GM12864 (cell line): ENCODE data around the gene C1QL3.

Experiments used
- DNase-seq: peaks from one replicate; pipeline ENCODE4 v3.0.0-alpha.2; 2011; ENCODE audit warnings: low read depth
- H3K4me3 ChIP-seq: 2 replicates; pipeline ENCODE4 v1.5.1; 2011; ENCODE audit warnings: mild to moderate bottlenecking, low read depth, low read length, control low read depth
- TF ChIP-seq, protein P1 (sequence below): IDR thresholded peaks from 2 replicates; pipeline ENCODE4 v1.5.1; 2011; ENCODE audit warnings: low read depth, mild to moderate bottlenecking, moderate library complexity, low read length, control low read depth, inconsistent platforms; ENCODE audit errors: missing control alignments

Gene C1QL3

DNA sequence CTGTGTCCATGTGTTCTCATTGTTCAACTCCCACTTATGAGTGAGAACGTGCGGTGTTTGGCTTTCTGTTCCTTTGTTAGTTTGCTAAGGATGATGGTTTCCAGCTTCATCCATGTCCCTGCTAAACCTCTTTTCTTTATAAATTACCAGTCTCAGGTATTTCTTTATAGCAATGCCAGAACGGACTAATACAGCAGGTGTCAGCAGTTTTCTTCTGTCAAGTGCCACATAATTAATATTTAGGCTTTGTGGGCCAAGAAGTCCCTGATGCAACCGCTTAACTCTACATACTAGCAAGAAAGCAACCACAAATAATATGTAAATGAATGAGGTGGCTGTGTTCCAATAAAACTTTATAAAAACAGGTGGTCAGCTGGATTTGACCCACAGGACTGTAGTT, 26.3 kb upstream of the C1QL3 start:
- H3K4me3 ChIP-seq: no peak overlapping the region
- TF ChIP-seq, protein P1, sequence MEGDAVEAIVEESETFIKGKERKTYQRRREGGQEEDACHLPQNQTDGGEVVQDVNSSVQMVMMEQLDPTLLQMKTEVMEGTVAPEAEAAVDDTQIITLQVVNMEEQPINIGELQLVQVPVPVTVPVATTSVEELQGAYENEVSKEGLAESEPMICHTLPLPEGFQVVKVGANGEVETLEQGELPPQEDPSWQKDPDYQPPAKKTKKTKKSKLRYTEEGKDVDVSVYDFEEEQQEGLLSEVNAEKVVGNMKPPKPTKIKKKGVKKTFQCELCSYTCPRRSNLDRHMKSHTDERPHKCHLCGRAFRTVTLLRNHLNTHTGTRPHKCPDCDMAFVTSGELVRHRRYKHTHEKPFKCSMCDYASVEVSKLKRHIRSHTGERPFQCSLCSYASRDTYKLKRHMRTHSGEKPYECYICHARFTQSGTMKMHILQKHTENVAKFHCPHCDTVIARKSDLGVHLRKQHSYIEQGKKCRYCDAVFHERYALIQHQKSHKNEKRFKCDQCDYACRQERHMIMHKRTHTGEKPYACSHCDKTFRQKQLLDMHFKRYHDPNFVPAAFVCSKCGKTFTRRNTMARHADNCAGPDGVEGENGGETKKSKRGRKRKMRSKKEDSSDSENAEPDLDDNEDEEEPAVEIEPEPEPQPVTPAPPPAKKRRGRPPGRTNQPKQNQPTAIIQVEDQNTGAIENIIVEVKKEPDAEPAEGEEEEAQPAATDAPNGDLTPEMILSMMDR: no peak
- no peak for DNase-seq

DNA sequence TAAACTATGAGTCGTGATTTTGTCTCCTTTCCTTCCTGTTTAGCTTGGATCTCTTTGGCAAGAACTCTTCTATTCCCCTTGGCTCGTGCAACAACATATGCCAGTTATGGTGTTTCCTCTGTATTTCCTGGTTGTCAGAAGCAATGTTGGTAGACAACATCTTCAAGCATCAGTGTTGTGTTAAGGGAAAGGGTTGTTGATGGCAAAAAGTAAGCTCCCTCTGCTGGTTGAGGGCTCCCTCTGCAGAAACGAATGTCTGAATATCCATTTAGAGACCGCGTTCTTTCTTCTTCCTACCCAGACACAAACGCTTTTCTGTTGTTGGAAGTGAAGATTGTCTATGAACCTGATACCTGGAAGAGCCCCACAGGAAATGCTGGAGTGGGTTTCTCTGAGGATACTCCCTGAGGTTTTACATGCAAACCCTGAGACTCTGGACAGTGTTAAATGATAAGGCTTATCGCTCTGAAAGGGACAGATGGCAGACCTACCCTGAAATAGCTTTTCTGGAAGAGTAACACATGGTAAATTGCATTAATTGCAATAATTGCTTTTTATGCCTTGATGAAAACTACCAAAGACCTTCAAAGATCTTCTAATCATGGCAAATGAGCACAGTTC, 23.5 kb upstream of the C1QL3 start:
- H3K4me3 ChIP-seq: no peak overlapping the region
- TF ChIP-seq, protein P1: peak; percentile 81
- no peak for DNase-seq

DNA sequence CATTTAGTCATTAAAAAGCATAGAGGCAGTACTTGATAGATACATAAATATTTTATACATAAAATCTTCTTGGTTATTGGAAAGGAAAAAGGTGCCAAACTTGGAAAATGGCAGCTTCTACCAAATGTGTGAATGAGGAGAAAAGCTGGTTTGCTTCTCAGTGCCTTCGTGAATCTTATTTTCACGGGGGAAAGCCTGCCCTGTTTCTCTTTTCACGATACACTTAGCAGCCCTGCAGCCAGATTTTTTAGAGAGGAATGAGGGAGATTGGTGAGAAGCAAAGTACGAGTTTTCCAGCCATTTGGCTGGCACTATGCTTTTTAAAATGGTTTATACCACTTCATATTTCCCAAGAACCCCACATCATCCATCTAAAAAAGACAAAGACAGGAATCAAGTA, 22.9 kb upstream of the C1QL3 start:
- no peak for DNase-seq
- TF ChIP-seq, protein P1: no peak

DNA sequence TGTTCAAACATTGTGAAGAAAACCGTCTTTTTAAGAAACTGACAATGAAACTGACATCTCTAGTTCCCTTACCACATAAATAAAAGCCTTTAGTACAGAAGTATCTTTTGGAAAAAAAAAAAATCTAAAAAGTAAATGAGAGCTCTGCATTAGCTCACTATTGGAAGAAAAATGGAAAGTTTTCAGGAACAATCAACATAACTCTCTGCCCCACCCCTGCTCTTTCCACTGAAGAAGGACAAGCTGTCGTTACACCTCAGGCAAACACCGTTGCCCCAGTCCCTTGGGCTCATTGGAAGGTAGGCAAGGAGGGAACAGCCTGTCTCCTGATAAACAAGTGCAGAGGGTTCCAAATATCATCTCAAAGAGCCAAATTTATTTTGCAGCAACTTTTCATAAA, 22.4 kb upstream of the C1QL3 start:
- TF ChIP-seq, protein P1: no peak
- DNase-seq: no peak
- H3K4me3 ChIP-seq: no peak overlapping the region

More for the DNA sequence above, 22.9 kb upstream of the C1QL3 start:
- no peak overlapping the region for H3K4me3 ChIP-seq

DNA sequence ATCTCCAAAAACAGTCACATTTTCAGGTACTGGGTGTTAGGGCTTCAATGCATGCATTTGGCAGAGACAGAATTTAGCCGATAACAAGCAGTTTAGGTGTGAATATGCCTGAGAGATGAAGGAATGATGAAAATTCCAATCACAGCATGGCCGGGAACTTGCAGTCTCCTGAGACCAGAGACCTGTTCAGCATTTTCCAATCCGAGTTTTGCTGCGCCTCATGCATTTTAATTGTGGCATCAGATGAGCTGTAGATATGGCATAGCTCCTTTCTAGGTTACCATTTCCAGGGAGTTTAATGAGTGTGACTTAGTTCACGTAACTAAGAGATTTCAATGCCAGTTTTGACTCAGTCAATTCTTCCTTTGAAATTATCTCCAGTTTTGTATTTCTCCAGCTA, 14.5 kb upstream of the C1QL3 start:
- TF ChIP-seq, protein P1: no peak
- H3K4me3 ChIP-seq: no peak overlapping the region
- DNase-seq: no peak

DNA sequence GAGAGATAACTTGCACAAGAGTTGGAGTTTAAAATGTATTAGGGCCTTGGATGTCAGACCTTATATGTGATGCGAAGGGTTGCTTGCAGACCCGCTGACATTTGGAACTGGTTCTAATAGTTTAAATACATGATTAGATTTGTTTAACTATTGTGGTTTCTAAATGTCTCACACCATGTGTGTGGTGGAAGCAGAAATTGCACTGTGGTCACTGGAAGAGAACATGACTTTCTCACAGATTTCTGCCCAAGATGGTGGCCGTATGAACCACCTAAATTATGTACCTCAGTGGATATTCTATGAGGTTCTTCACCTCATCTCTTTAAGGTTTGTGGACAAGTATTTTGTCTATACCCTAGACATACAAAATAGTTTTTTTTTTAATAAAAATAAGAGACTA, 8.2 kb upstream of the C1QL3 start:
- no peak overlapping the region for H3K4me3 ChIP-seq
- DNase-seq: no peak
- TF ChIP-seq, protein P1: no peak

DNA sequence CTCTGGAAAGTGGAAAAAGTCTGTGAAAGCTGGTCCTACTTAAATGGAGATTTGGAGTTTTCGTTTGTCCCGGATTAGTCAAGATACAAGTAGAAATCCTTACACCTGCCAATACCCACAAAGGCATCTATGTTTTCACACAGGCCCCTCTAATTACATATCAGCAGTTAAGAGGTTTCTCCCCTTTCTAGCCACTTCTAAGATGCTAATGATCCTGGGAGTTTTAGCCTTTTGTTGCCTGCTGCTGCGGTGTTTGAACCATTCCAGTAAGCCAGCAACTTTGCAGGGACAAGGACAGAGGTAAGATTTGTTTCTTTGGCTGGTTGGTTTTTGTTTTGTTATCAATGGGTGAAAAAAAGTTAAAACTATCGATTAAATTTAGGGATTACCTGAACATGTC, 5.8 kb upstream of the C1QL3 start:
- TF ChIP-seq, protein P1: no peak
- no peak overlapping the region for H3K4me3 ChIP-seq
- no peak for DNase-seq
